NT2/D1 (cell line): ENCODE data around the gene TEKT5.

Source experiments
- SUZ12 ChIP-seq: IDR thresholded peaks from 2 replicates; pipeline ENCODE4 v1.6.1; 2011; ENCODE audit not compliant: insufficient read length, insufficient read depth; ENCODE audit errors: extremely low read depth
- YY1 ChIP-seq: IDR thresholded peaks from 2 replicates; pipeline ENCODE4 v1.6.1; 2011; ENCODE audit not compliant: insufficient read length, insufficient read depth
- ZNF274 ChIP-seq: IDR thresholded peaks from 2 replicates; pipeline ENCODE4 v1.6.1; 2011; ENCODE audit warnings: mild to moderate bottlenecking, low read depth, low read length

DNA sequence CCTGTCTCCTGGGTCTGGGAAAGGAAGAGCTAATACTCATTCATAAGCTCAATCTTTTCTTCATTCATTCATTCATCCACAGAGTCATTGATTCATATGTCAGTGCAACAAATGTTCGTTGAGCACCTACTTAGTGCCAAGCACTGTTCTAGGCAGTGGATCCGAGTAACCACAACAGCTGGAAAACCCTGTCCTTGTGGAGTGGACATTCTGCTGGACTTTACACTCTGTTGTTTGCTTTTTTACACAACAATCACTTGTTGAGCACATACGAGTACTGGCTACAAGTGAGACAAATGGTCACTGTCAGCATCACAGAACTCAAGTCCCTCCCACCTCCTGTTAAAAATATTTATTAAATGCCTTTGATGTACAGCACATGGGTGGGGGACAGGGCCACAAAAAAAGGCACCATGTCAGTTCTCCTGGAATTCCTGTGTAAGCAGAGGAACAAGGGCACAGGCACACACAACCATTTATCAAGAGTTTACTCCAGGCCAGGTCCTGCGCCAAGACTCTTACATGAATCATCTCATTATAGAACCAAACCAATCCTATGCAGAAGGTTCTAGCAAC lies 46.9 kb downstream of the TEKT5 start:
- TF ChIP-seq ZNF274 = no peak
- no peak for TF ChIP-seq YY1
- no peak for TF ChIP-seq SUZ12
